Activated CD8-positive, alpha-beta memory T cell treated with anti-CD3 and anti-CD28 coated beads for 36 hours (primary cell): Measurements from ENCODE around the gene HOXA2. TPM values are rescaled to one million over a fixed set of nuclear protein-coding genes. Genes with fewer than 3 reads are reported as not detected.

Experiments
- CTCF ChIA-PET: fragments of 350-600 bp; sonication (Branson Sonifier 250); formaldehyde crosslinking; loops from one replicate; lab custom pipeline; 2021; ENCODE audit warnings: antibody characterized with exemption; lab: Charles Lee
- POLR2A ChIA-PET: fragments of 350-600 bp; sonication (Branson Sonifier 250); formaldehyde crosslinking; loops from one replicate; lab custom pipeline; 2021; ENCODE audit warnings: antibody characterized with exemption; lab: Charles Lee
- total RNA-seq, 2 experiments: library from RNA; stranded (reverse); gene quantifications; one replicate each; pipeline ENCODE4 v1.2.3, GENCODE V29; 2021

The HOXA2 gene
- total RNA-seq, 2 experiments from 2014 or later = not detected

DNA sequence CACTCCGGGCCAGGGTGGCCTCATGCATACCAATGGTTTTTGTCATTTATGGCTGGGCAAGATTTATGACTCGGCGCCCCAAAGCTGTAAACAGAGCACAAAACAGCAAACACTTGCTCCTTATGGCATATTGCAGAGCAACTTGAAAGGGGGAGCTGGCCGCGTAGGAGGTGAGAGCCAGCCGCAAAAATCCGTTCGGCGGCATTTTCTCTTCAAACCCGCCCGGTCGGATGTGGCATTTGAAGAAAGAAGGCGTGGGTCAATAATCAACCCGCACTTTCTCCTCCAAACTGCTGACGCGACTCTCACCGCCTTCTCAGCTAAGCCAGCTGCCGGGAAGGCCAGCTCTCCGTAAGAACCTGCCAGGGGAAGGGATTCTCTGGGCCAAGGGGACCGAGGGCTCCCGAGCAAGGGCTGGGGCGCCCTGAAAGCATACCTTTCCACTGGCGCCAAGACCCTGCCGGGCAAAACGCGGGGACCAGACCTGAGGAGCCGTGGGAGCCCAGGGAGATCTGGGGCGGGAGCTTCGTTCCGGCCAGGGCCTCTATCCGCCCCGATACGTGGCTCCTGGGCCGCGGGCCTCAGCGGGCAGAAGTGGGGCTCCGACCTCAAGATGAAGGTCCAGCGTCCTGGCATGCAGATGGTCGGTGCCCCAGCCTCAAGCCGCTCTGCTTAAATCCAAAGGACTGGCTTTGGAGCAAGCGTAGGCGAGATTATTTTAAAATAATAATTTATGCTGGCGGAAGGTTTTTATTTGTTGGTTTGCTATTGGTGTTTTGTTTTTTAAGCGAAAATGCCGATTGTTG is 12.9 kb upstream of the HOXA2 start:
- ChIA-PET CTCF (no interaction called here), POLR2A (no interaction called here)

DNA sequence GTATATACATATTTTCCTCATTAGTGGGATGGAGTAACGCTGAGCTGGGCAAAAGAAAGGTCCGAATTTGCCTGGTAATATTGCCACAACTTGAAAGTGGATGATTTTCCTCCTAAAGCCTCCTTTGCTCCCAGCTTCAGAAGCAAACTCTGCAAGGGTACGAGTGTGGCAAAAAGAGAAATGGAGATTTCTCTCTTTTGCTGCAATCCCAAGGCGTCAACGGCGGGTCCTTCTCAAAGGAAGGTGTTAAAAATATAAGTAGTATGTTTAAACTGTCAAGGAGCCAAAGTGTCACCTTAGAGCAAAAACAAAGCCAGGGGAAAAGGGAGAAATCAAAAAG is 12.4 kb upstream of the HOXA2 start:
- ChIA-PET POLR2A (no interaction called here), CTCF (no interaction called here)

DNA sequence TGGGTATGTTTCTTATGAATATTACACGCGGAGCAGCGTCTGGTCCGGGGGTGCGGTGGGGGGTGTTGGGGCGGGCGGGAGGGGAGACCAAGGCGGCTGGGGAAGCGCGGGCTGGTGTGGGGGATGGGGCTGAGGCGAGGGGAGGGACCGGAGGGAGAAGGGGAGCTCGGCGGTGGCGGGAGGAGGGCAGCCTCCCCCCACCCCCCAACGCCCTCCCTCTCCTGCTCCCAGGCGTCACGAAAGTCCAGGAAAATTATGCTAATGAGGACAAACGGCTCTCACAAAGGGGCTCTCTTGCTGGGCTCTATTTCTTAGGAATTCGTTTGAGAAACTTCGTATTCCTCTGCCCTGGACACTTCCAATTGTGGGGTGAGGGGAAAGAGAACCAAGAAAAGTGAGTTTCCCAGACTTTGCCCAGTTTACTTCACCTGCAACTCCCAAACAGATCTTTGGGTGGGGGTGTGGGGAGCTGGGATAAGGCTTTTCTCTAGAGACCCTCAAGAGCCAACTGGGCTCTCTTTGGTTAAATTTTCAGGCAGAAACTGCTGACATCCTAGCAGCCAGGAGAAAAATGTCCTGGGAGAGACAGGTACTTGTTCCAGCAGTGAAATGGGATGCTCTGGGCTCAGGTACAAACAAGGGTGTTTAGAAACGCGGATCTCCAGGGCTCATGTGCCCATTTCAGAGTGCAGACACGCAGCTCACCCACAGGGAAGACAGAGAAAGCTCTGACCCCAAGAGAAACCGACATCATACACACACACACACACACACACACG is 11.7 kb upstream of the HOXA2 start:
- POLR2A ChIA-PET = no interaction called here

DNA sequence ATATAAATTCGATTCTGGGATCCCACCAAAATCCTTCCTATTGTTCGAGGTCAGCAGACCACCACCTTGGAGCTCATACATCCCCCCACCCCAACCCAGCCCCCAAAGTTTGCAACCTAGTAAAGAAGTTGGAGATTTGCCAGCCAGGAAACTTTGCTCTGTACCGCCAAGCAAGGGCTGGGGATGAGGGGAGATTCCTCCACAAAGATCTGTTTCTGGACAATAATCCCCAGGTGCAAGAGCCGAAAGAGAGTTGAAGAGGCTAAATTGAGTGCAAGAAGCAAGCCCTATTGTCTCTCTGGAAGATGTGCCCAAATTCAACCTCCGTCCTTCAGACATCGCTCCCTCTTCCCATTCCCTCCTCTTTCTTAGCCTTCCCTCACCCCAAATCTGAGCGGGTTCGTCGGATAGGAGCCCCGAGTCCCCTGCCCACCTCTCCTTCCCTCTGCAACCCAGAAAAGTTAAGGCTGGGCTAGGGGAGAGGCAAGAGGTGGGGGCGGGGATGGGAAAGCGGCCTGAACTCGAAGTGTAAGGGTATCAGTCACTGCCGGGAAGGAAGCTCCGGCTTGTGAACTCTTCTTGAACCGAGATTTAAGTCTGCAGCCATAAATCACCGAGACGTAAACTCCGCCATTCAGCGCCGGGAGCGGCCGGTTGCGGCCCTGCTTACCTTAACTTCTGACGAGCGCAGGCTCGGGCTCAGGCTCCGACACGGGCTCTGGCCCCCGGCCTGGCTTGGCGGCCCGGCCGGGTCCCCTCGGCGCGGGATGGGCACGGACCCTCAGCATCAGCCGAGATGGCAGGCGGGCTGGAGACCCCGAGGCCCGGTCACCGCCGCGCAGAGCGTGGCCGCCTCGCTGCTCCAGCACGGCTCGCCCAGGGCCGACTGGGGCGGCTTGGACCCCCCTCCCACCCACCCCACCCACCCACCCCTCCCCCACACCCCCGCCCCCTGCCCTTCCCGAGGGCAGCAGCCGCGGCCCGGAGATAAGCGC is 10.8 kb upstream of the HOXA2 start:
- CTCF ChIA-PET = no interaction called here
- POLR2A ChIA-PET = no interaction called here

More for the DNA sequence above, 11.7 kb upstream of the HOXA2 start:
- CTCF ChIA-PET = no interaction called here

GRCh38 chr7:27112361-27112760 is 9.9 kb upstream of the HOXA2 start:
- CTCF ChIA-PET = no interaction called here
- POLR2A ChIA-PET = no interaction called here

- ChIA-PET POLR2A (no interaction called here), CTCF (no interaction called here)
These were observed 9.3 kb upstream of the HOXA2 start for GRCh38 chr7:27111751-27112277.

DNA sequence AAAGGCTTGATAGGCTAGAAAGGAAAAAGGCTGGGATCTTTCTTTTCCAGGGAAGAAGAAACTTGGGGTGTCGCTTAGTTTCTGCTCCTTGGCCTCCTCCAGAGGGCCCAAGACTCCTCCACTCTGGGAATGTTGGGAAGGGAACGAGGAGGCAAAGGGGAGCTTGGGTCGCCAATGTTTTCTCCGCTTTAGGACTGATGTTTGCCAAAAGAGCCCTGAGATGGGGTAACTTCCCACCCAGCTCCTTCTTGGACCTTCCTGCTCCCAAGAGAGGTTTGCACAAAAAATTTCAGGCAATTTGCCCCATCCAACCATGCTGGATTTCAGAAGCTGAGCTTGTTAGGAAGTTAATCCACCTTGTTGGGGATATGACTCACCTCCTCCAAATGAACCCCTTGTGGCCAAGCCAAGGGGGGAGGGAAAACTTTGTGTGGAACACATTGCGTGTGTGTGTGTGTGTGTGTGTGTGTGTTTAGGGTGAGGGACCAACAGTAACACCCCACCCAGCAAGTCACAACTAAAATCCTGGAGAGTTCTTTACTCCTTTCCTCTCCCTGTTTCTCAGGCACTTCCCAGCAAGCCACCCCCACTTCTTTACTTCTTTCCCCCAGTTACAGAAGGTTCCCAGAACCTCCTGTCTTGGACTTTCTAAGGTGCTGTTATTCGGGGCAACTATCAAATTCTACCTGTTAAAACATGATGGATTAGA is 8.7 kb upstream of the HOXA2 start:
- CTCF ChIA-PET = no interaction called here
- POLR2A ChIA-PET = no interaction called here

DNA sequence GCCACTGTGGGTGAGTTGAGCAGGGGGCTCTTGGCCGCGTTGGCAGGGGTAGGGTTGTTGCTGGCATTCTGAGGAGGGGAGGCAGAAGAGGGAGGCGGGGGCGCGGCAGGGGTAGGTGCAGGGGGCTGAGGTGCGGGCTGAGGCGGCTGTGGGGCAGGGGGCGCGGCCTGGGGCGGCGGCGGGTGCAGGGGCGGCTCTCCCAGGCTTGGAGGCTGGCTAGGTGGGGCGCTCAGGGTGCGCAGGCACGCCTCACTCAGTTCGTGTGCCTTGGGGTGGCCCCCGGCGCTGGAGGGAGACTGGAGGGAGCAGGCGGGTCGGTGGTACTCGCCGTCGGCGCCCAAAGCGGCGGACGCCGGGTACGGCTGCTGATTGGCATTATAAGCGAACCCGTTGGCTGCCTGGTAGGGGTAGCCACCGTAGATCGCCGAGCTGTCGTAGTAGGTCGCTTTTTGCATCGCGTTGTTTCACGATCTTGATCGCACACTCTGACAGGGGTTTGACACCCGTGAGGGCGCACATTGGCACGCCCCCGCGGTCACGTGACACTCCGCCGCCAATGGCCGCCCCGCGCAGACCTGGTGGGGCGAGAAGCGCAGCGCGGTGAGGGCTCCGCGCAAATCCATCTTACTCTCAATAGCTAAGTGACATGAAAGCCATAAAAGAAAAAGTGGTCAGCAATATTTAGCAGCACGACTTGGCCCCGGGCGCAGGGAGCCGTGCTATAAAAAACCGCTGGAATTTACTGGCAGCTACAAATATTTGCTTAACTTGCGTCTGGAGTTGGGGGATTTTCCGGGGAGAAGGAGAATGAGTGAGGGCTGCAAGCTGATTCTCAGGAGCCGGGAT is 7.9 kb upstream of the HOXA2 start:
- CTCF ChIA-PET = no interaction called here
- POLR2A ChIA-PET = interaction anchor here (0.6 kb wide), 1 partner anchor 842 kb away, joined by 5 read pairs; no protein-coding TSS in a partner anchor

GRCh38 chr7:27109466-27110185 is 7.1 kb upstream of the HOXA2 start:
- CTCF ChIA-PET = no interaction called here
- POLR2A ChIA-PET = interaction anchor here (0.6 kb wide), 1 partner anchor 841 kb away, joined by 5 read pairs; no protein-coding TSS in a partner anchor

DNA sequence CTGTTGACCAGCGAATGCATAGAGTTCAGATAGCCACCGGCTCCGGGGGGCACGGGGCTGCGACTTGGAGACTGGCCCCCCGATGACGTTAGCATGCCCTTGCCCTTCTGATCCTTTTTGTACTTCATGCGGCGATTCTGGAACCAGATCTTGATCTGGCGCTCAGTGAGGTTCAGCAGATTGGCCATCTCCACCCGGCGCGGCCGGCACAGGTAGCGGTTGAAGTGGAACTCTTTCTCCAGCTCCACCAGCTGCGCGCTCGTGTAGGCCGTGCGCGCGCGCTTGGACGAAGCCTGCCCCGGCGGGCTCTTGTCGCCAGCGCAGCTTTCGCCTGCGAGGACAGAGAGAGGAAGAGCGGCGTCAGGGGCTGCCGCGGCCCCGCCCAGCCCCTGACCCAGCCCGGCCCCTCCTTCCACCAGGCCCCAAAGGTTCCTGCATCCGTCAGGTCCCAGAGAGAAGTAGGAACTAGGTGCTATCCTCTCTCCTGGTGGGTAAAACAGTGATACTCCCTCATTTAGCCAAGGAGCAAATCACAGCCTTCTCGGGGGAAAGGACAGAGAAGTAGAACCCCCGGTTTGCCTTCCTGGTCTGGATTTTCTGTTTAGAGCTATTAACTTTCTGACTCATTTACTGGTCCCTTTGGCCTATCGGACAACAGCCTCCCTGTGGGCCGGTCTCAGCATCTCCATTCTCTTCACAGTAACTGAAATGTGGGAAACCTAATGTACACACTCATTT is 6.1 kb upstream of the HOXA2 start:
- CTCF ChIA-PET = no interaction called here
- POLR2A ChIA-PET = no interaction called here

GRCh38 chr7:27107391-27108381 is 5.2 kb upstream of the HOXA2 start:
- POLR2A ChIA-PET = no interaction called here

GRCh38 chr7:27106901-27107240 is 4.4 kb upstream of the HOXA2 start:
- ChIA-PET POLR2A (no interaction called here), CTCF (no interaction called here)

More at GRCh38 chr7:27107391-27108381, 5.2 kb upstream of the HOXA2 start:
- CTCF ChIA-PET = interaction anchor here (0.7 kb wide), 1 partner anchor 1693 kb away, joined by 3 read pairs; no protein-coding TSS in a partner anchor

- POLR2A ChIA-PET = no interaction called here
- CTCF ChIA-PET = no interaction called here
These were observed 3.9 kb upstream of the HOXA2 start for GRCh38 chr7:27106181-27106900.

- POLR2A ChIA-PET = no interaction called here
- CTCF ChIA-PET = no interaction called here
These were observed 3.0 kb upstream of the HOXA2 start for GRCh38 chr7:27105301-27106031.
